HG03095 (cell line): ENCODE data around the gene PPP1R9B.

Experiments used
- ATAC-seq: cut with Tn5 transposase; IDR thresholded peaks from one replicate; pipeline ENCODE4 v1.9.1; 2021; ENCODE audit warnings: moderate library complexity; ENCODE audit not compliant: unreplicated experiment

The PPP1R9B gene

DNA sequence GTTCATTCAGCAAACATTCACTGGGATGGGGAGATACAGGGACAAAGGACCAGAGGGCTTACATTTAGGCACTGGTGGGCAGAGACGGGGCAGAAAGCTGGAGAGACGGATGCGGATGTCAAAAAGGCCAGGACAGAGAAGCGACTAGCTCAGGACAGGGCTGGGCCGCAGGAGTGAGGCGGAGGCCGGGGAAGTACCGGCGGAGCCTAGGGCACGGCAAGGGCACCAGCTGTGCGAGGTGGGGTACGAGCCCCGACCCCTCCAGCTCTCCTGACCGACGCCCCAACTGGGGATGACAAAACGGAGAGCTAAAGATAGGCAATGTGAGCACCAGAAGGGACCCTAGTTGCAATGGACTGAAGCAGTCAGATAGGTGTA is 11.4 kb upstream of the PPP1R9B start:
- no peak for ATAC-seq

DNA sequence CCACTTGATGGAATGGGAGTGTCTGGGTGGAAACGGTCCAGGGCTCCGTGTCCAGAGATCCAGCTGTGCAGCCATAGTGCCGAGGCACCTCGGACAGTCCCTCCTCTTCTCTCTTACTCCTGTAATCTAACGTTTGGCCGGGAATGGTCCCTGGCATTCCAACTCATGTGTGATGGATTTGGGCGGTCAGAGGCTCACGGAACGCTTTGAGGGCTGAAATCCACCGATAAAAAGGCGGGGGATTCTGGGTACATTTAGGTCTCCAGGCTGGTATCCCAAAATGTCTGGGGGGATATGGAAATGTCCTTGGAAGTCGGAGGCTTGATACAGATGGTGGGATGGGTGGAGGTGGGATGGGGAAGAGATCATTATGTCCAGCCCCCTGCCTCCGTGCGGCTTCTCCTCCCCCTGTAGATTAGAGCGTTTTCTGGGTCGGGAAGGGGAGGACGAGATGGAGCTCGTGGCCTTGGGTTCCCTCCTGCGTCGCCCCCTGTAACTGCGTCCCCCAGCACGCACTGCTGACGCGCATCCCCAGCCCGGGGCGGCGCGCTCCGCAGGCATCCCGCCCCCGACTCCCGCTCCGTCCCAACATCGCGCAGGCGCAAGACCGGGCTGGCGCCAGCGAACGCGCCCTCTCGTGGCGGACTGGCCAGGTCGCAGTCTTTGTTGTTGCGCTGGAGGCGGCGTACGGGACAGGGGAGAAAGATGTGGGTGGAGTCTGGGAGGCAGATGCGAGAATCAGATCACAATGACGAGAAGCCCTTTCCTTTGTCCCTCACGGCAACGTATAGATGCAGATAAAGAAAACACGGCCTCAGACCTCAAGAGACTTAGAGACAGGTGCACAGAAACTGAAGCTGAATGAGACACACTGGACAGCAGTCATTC is 10.8 kb upstream of the PPP1R9B start:
- ATAC-seq = peak; percentile 75

DNA sequence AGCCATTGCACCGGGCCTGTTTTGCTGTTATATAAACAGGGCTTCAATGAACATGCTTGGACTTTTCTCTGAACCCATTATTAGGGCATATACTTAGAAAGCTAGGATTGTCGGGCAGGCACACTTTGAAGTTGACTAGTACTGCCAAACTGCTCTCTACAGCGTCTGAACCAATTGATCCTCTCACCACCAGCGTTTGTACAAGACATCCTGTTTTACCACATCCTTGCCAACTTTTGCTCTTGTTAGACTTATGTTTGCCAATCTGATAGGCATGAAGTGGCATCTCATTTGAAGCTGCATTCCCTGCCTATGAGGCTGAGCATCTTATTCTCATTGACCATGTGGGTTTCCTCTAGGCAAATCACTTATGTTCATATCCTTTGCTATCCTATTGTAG is 7.4 kb upstream of the PPP1R9B start:
- no peak for ATAC-seq

DNA sequence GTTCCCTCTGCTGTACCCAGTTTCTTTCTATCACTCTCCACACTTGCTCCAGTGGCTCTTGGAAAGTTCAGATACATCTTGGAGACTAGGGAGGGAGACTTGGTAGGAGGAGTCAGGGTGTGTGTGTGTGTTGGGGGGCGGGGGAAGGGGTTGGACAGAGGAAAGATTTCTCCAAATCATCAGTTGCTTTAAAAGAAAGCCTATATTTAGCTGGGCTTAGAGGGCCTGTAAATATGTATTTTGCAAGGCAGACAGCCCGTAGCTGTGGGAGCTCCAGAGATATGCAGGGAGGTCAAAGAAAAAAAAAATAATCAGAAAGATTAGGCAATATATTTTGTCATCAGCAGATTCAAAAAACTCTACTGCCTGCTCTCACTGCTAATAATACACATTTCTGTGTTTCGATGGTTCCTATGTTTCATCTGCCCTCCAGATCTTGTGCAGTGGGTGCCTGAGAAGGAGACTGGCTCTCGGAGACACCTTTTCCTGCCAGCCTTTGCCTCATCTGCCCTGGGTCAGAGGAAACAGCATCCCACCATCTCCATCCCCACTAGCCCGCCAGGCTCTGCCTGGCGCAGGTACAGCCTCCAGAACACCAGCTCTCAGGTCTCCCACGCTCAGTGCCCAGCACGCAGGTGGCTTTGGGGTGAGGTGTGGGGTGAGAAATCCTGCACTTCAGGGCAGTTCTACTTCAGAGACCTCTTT is 4.8 kb upstream of the PPP1R9B start:
- ATAC-seq = no peak

DNA sequence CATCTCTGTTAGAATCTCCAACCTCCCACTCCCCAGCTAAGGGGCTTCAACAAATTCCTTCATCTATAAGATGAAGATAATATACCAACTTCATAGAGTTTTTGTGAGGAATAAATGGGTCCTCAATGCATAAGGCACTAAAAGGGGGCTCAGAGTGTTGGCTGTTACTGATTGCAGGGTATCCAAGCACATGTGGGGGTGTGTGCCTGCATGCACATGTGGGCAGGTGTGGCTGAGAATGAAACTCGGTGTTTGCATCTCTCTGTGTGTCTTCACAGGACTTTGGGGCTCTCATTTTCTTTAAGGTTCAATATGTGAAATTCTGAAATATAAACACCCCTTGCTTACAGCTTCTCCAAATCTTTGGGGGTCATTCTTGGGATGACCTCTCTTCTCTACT is 4.1 kb upstream of the PPP1R9B start:
- no peak for ATAC-seq

DNA sequence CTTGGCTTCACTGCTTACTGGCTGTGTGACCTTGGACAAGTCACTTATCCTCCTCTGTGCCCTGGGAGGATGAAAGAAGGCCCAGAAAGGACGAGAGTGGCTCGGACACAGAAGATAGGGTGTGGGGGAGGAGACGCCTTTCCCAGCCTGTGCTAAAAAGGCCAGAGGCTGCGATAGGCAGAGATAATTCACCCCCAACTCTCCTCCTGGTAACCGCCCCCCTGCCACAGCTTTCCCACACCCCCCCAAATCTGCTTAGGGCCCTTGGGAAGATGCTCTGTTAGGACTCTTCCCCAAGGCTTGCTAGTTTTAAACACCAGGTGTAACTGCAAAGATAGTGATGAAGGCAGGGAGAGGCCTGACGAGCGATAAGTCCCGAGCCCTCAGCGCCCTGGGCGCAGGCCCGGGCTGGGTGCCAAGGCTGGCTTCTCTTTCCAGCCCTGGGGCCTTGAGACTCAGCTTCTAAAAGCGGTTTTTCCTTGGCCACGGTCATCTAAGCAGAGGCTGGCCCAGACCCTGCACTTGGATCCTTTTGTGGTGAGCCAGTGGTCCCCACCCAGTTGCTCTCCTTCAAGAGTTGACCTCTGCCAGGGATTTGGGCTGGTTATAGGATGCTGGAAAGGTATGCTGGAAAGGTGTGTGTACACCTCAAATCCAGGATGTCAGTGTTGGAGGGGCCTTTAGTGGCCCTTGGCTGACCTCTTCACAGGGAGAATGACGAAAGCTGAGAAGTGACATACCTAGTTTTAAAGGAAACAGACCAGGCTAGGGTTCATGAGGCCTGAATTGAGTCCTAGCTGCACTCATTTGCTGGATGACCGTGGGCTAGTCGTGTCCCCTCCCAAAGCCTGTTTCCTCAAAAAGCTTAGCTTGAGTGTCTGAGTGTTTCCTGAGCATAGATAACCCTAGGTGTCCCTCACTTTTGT is 3.4 kb upstream of the PPP1R9B start:
- no peak for ATAC-seq

DNA sequence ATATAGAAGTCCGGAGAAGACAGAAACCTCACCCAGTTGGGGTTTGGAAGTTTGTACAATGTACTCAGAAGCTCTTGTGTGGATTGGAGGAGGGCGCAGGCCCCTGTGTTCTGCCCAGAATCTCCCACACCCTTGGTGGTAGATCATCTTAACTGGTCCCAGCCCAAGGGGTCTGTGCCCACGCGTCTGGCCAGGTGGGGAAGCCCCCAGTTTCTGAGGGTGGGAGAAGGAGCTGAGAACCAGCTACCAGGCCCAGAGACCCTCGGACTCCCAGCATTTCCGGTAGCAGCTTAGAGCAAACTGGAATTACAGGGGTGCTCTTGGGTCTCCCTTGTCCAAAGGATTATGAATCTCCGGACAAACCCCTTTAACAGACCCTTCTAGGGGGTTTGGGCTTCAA is 2.3 kb upstream of the PPP1R9B start:
- ATAC-seq = no peak

DNA sequence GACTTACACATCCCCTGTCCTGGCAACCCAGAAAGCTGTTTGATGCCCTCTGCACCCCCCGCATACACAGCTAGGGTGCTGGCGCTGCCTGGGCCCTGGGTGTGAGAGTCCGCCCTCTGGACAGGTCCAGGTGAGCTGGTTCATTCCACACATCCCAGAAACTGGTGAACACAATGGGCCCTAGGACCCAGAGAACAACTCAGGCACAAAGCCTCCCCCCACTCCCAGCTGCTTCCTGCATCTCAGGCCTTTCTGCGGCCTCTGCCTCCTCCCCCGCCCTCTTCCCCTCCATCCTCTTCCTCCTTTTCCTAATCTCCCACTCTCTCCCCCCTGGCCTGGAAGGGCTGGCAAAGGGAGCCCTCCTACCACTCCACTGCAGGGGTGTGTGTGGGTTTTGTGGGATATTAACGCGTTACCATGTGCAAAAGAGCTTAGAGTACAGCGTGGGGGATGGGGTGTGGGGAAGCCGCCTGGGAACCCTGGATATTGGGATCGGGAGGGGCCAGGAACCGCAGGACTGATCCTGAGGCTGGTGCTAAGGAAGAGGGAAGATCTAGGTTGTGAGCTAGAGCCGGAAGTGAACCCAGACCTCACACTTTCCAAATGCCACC is 1.6 kb upstream of the PPP1R9B start:
- ATAC-seq = peak; percentile 25

DNA sequence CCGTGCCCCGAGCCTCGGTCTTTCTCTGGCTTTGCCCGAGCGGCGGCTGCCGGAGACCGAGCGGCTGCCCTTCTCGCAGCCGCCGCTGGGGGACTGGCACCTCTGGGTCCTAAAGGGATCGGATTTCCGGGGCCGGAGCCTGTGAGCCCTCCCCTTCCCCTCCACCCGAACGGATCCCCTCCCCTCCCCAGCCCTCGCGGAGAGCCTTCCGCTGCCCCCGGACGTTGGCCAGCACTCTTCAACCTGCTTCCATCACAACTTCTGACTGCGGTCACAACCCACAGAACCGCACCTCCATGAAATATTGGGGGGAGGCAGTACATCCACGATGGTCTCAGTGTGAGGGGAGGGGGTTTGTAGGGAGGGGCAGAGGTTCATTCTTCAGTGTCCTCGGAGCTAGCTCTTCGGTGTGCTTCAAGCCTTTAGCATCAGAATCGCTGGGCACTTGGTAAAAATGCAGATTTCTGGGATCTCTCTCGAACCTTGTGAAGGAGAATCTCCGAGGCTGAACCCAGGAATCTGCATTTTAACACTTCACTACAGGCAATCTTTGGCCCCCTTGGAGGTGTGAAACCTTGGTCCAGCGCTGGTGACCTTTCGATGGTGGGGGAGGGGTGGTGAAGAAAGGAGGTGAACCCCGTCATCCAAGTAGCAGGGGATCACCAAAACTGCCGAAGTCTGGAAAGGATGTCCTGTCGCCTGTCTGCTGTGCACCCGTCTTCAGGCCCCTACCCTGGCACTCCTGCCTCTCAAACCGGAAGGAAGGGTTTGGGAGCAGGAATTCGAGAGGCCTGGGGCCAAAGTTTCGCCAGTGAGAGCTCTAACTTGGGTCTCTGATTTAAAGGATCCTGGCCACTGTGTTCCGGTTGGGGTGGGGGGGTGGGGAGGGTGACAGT is 812 bp upstream of the PPP1R9B start:
- ATAC-seq = peak; percentile 28

DNA sequence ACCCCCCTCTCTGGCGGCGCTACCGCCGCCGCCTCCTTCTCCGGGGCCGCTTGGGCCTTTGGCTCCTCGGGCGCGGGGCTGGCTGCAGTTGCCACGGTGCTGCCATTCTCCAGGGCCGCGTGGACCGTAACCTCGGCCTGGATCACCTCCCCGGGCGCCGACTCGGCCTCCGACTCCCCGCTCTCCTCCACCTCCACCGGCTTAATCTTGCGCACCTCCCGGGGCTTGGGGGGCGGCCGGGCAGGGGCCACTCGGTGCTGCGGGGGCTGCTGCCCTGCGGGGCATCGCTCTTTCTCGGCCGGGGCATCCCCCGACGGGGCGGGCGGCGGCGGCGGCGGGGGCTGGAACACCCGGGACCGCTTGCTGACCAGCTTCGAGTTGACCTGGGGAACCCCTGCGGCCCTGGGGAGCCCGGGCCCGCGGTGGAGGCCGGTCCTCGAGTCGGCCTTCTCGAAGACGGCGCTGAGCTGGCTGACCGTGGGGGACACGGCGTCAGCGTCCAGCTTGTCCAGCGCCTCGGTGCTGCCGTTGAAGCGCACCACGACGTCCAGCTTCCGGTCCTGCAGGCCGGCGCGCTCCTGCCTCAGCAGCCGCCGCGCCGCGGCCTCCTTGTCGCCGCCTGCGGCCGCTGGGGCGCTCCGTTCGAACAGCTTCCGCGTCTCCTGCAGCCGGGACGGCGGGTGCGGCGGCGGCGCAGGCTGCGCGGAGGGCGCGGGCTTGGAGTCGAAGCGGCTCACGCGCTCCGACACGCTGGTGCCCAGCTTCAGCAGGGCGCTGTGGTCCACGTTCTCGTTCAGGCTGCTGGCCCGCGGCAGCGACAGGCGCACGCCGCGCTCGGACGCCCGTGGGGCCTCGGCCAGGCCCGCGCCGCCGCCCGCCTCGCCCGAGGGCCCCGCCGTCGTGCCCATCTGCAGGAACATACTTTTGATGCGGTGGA is 792 bp downstream of the PPP1R9B start:
- ATAC-seq = no peak

DNA sequence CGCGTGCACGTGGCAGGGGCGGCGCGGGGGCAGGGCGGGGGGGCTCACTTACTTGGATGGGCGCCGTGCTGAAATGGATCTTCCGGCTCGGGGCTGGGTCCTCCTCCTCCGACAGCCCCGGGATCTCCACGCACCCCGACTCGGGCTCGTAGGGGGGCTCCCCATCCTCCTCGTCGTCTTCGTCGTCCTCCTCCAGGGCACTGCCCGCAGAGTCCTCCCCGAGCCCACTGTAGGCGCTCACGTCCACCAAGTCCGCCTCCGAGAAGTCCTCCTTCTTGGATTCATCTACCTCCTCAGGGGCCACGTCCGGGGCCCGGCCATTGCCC is 1.4 kb downstream of the PPP1R9B start:
- ATAC-seq = no peak

DNA sequence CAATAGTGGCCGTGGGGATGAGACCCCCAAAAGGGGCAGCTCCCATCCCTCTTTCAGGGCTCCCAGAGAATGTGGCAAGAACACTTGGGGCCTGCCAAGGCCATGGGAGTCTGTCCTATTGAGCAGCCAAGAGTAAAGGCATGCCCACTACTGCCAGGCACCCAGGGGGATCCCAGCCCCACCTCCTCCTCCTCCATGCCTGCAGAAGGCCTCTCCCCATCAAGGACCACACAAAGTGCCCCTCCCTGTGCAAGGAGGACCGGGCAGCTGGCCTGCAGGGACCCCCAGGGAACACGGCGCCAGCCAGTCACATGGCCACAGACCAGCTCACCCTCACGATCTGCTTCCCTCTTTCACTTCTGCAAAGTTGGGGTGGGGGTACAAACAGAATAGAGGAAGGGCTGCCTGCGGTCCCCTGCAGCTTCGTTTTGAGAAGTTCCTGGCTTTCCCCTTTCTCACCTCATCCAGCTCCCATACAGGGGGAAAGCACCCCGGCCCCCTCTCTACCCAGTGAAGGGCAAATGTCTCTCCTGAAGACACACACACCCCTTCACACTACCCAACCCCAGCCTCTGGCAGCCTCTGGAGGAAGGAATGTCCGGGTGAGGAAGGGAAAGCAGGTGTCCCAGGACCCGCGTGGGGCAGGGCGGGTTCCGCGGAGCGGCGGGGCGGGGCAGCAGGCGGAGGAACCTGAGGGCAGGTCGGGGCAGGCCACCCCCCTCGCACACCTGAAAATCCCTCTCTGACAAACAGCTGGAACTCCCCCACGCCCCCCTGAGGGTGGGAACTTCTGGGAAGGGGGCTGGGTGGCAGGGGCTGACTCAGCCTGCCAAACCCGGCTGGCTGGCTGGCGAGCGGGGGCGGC is 2.0 kb downstream of the PPP1R9B start:
- ATAC-seq = peak; percentile 36

DNA sequence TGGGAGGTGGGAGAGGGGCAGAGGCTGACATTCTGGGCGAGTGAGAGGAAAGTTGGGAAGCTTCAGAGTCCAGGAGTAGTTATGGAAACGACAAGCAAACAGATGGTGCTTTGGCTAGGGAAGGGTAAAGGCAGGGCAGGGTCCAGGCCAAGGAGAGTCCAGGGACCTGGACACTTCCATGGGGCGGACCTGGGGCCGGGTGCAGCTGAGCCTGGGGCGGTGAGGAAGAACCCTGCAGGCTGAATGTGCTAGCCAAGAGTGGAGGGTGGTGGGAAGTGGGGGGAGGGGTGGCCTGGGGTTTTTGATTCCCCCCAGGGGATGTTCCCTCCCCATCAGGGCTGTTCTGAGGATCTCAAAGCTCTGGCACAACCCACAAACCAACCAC is 2.6 kb downstream of the PPP1R9B start:
- no peak for ATAC-seq

DNA sequence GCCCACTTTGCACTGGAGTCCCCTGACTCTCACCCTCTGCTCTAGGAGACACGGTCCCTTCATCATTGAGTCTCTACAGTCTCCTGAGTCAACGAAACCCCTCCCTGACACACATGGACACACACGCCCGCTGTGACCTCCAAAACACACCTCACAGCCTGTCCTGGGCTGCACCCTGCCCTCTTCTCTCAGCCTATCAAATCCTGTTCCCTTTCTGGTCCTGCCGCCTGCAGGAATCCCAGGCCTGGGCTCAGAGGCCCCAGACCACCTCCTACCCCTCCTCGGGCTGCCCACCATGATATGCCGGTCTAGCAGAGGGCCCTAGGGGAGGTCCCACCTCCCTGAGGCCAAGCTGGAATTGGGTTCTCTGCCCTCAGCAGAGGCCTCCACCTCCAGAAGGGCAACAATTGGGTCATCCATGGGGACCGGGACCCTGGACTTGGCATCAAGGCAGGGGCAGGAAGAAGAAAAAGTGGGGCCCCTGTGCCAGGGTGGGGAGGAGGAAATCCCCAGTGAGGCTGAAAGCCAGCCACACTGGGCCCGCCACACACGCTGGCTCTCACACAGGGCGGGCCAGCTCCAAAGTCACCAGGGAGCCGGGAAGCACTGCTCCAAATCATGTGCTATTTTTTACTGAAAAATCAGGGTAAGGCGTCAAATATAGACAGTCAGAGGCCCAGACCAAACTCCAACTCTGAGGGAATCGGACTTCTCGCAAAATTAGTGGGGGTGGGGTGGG is 3.4 kb downstream of the PPP1R9B start:
- ATAC-seq = no peak

DNA sequence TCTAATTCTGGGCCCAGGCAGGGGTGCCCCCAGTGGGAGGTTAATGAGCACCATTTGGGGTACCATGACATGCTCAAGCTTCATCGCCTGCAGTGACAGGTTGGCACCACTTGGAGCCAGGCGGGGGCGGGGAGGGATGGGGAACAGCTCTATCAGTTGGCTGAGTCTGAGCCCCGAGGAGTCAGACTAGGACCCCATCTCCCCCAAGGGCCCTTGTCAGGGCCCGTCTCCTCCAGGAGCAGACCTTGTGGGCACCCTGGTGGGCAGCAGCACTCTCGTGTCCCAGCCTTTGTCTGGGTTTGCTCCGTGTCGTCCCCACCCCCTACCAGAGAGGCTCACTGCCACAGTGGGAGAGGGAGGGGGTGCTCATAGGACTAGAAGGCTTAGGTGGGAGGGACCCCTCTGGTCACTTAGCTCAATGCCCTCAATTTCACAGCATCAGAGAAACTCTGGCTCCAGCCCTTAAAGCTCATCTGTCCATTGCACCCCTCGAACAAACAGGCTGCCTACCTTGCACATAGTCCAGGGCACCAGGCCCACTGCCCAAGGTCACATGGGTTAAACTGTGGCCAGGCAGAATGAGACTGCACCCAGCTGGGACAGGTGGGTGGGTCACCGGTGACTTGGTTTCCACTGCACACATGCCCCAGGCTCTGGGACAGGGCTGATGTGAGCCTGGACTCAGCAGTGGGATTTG is 4.1 kb downstream of the PPP1R9B start:
- ATAC-seq = no peak

DNA sequence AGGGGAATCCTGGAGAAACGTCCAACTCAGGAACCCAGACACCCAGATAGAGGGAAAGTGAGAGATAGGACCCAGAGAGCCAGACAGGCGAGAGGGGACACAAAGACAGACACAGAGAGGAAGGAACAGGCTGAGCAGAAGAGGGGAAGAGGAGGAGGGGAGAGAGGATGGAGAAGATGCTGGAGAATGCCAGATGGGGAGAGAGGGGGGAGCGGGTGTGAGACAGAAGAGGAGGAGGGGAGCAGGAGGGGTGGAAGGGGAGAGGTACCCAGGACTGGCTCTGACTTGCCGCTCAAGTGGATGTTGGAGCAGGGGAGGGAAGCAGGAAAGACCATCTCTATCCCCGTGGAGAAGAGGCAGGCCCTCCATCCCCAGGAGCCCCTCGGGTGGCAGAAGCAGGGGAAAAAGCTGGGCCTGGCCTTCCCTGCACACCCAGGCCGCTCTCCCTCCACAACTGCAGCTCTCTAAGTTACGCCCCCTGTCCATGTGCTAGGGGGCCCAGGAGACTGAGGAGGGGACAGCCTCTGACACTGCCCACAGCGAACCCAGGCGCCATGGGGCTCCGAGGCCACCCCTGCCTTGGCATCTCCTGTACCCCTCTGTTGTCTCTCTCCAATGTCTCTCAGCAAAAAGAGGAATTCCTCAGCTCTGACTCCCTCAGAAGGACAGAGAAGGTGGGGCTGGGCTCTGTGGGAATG is 4.8 kb downstream of the PPP1R9B start:
- no peak for ATAC-seq
